IMR-90 (cell line): ENCODE results near the gene GNPTG. TPM values are rescaled to one million over a fixed set of nuclear protein-coding genes. Genes with fewer than 3 reads are reported as not detected.

Experiments used
- ATAC-seq: fragments of 200-7000 bp; cut with Tn5 transposase; 2 replicates; pipeline ENCODE4 v1.9.1; 2020; ENCODE audit warnings: low read depth, mild to moderate bottlenecking, moderate library complexity
- BruUV-seq: library from RNA; stranded (reverse); fragments of 400-500 nt; replicated peaks from 2 replicates; lab custom pipeline; 2021; lab: Mats Ljungman, UMichigan
- CTCF ChIA-PET: fragments of 300-600 bp; formaldehyde crosslinking; extraction: SDS; loops from one replicate; lab custom pipeline; 2021; ENCODE audit warnings: antibody characterized with exemption; lab: Yijun Ruan, JAX
- POLR2A ChIA-PET: fragments of 300-600 bp; sonication (Branson Sonifier 250); formaldehyde crosslinking; loops from one replicate; lab custom pipeline; 2022; ENCODE audit warnings: antibody characterized with exemption; ENCODE audit not compliant: unreplicated experiment; lab: Charles Lee
- DNase-seq: peaks from one replicate; pipeline ENCODE4 v3.0.0; 2013
- H2AFZ ChIP-seq: replicated peaks from 2 replicates; pipeline ENCODE3; 2013; ENCODE audit warnings: low read length, mild to moderate bottlenecking; ENCODE audit not compliant: poor library complexity
- H2AK5ac ChIP-seq: 2 replicates; pipeline ENCODE4 v1.6.1; 2013; ENCODE audit warnings: low read depth, low read length, inconsistent platforms
- H2AK9ac ChIP-seq: replicated peaks from 2 replicates; pipeline ENCODE3; 2013; ENCODE audit warnings: mild to moderate bottlenecking, low read depth, low read length, moderate library complexity; ENCODE audit not compliant: poor library complexity
- H2BK120ac ChIP-seq: 2 replicates; pipeline ENCODE4 v1.6.1; 2013; ENCODE audit warnings: low read depth, low read length, inconsistent platforms
- H2BK15ac ChIP-seq: 3 replicates; pipeline ENCODE4 v1.6.1; 2013; ENCODE audit warnings: low read depth, low read length, inconsistent platforms
- H2BK20ac ChIP-seq: 2 replicates; pipeline ENCODE4 v1.6.1; 2013; ENCODE audit warnings: low read depth, mild to moderate bottlenecking, inconsistent platforms, low read length, moderate library complexity
- H2BK5ac ChIP-seq: 2 replicates; pipeline ENCODE4 v1.6.1; 2013; ENCODE audit warnings: mild to moderate bottlenecking, low read depth, low read length, inconsistent platforms; ENCODE audit not compliant: poor library complexity, severe bottlenecking
- H3K14ac ChIP-seq: replicated peaks from 2 replicates; pipeline ENCODE4 v1.6.1; 2013; ENCODE audit warnings: low read depth, low read length, inconsistent platforms
- H3K18ac ChIP-seq: 2 replicates; pipeline ENCODE4 v1.6.1; 2013; ENCODE audit warnings: low read depth, low read length, control low read depth
- H3K23ac ChIP-seq: 2 replicates; pipeline ENCODE4 v1.6.1; 2013; ENCODE audit warnings: low read depth, low read length, inconsistent platforms
- H3K27ac ChIP-seq: 2 replicates; pipeline ENCODE4 v1.5.1; 2013; ENCODE audit warnings: mild to moderate bottlenecking, control low read depth, low read length; ENCODE audit not compliant: insufficient read depth
- H3K27me3 ChIP-seq: 2 replicates; pipeline ENCODE4 v1.6.1; 2013; ENCODE audit warnings: low read length; ENCODE audit not compliant: control insufficient read depth, insufficient read depth
- H3K36me3 ChIP-seq: 2 replicates; pipeline ENCODE4 v1.6.1; 2013; ENCODE audit warnings: low read length, mixed read lengths; ENCODE audit not compliant: control insufficient read depth, insufficient read depth
- H3K4ac ChIP-seq: 2 replicates; pipeline ENCODE4 v1.6.1; 2013; ENCODE audit warnings: low read depth, low read length, inconsistent platforms
- H3K4me1 ChIP-seq: 2 replicates; pipeline ENCODE4 v1.6.1; 2013; ENCODE audit warnings: low read length, mixed read lengths; ENCODE audit not compliant: control insufficient read depth, insufficient read depth
- H3K4me2 ChIP-seq: 2 replicates; pipeline ENCODE4 v1.6.1; 2013; ENCODE audit warnings: low read depth, mild to moderate bottlenecking, control low read depth, low read length, moderate library complexity
- H3K4me3 ChIP-seq: 2 replicates; pipeline ENCODE4 v1.5.1; 2013; ENCODE audit warnings: low read depth, mild to moderate bottlenecking, control low read depth, low read length, moderate library complexity; ENCODE audit not compliant: insufficient read depth
- H3K56ac ChIP-seq: 2 replicates; pipeline ENCODE4 v1.6.1; 2013; ENCODE audit warnings: low read length, inconsistent platforms; ENCODE audit not compliant: insufficient read depth; ENCODE audit errors: extremely low read depth
- H3K79me1 ChIP-seq, 2 experiments: 2 replicates each; pipeline ENCODE4 v1.6.1; 2013; ENCODE audit warnings: low read length in 2 of 2, inconsistent platforms in 1 of 2, low read depth in 1 of 2
- H3K9ac ChIP-seq: 2 replicates; pipeline ENCODE4 v1.6.1; 2013; ENCODE audit warnings: low read depth, low read length, control low read depth
- H3K9me1 ChIP-seq: 2 replicates; pipeline ENCODE4 v1.6.1; 2013; ENCODE audit warnings: low read length, inconsistent platforms; ENCODE audit not compliant: insufficient read depth
- H3K9me3 ChIP-seq: 2 replicates; pipeline ENCODE4 v1.6.1; 2013; ENCODE audit warnings: low read length; ENCODE audit not compliant: control insufficient read depth, insufficient read depth
- H4K20me1 ChIP-seq: 2 replicates; pipeline ENCODE4 v1.6.1; 2013; ENCODE audit warnings: low read length, inconsistent platforms; ENCODE audit not compliant: insufficient read depth
- H4K5ac ChIP-seq: 2 replicates; pipeline ENCODE4 v1.6.1; 2013; ENCODE audit warnings: mild to moderate bottlenecking, low read depth, low read length, control low read depth
- H4K8ac ChIP-seq, 2 experiments: 2 replicates each; pipeline ENCODE4 v1.6.1; 2013; ENCODE audit warnings: low read depth in 2 of 2, low read length in 2 of 2, control low read depth in 1 of 2, inconsistent platforms in 1 of 2
- H4K91ac ChIP-seq: 2 replicates; pipeline ENCODE4 v1.6.1; 2013; ENCODE audit warnings: low read depth, low read length, inconsistent platforms; ENCODE audit not compliant: insufficient read depth
- MAFK ChIP-seq: IDR thresholded peaks from 2 replicates; pipeline ENCODE4 v1.6.1; 2012; ENCODE audit warnings: low read depth, low read length, improper control_type of control experiment
- MAZ ChIP-seq: IDR thresholded peaks from 2 replicates; pipeline ENCODE4 v1.6.1; 2012; ENCODE audit warnings: low read depth, mild to moderate bottlenecking, low read length, improper control_type of control experiment, moderate library complexity, borderline replicate concordance
- POLR2A ChIP-seq: IDR thresholded peaks from 2 replicates; pipeline ENCODE4 v1.6.1; 2012; ENCODE audit warnings: mild to moderate bottlenecking, low read depth, low read length
- USF2 ChIP-seq: fragments of 150-350 bp; IDR thresholded peaks from 2 replicates; pipeline ENCODE4 v1.6.1; 2017; ENCODE audit warnings: mild to moderate bottlenecking, antibody characterized with exemption, low read length, low read depth
- WGBS, 2 experiments: methylation state at CpG; one replicate each; pipeline versions ENCODE4 v1.1.5 to v1.1.7; 2013; ENCODE audit warnings: missing lambda C conversion rate in 2 of 2; ENCODE audit not compliant: insufficient read length in 1 of 2; ENCODE audit errors: extremely low coverage in 2 of 2; 5-methylcytosine and 5-hydroxymethylcytosine counted together
- dilution Hi-C: fragments of 300-500 bp; cut with HindIII; formaldehyde crosslinking; loops from one replicate; pipeline ENCODE4 v1.14.3; 2018; ENCODE audit warnings: low sequenced_read_pairs; ENCODE audit not compliant: unreplicated experiment
- in situ Hi-C: fragments of 300-500 bp; cut with MboI; formaldehyde crosslinking; loops from 3 replicates; pipeline ENCODE4 v1.14.3; 2019; ENCODE audit warnings: low sequenced_read_pairs, inconsistent platforms, mixed read lengths
- intact Hi-C: fragments of 100-400 bp; cut with micrococcal nuclease; formaldehyde crosslinking; loops from 2 replicates; pipeline ENCODE4 v1.10.0; 2022
- polyA plus RNA-seq, 3 experiments: library from polyadenylated mRNA; depleted of rRNA; stranded (reverse); fragments of >200 nt; gene quantifications; 2 replicates each; pipeline ENCODE4 v1.2.3, GENCODE V29; 2012; ENCODE audit warnings: low replicate concordance in 1 of 3
- total RNA-seq: library from RNA; depleted of rRNA; stranded (reverse); fragments of >200 nt; gene quantifications from 2 replicates; pipeline ENCODE4 v1.2.3, GENCODE V29; 2012

The GNPTG gene
- total and polyA plus RNA-seq, 2 of the 4 experiments (the other 2 are of a cell fraction), result 14.9 to 70.8 TPM

DNA sequence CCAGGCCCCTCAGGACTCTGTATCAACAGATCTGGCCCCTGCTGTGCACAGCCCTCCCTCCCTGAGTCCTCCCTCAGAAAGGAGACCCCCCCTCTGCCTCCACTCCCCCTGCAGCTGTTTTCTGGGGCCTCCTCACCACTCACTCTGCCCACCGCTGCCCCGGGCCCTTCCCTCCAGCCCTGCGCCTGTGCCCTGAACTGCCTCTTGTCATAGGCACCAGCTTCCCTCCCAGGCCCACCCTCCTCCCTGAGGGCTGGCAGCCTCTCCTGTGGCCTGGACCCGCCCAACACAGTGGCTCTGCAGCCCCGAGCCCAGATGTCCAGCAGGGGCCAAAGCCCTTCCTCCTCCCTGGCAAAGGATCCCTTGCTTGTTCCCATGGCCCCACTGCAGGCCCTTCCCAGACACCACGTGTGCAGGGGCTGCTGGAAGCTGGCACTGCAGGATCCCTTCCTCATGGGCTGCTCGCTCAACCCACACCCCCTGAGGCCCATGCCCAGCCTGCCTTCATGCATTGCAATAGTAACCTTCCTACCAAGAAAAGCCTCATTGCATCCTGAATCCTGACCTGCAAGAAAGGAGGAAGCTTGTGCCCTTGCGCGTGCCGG lies 25.8 kb downstream of the GNPTG start:
- H3K56ac ChIP-seq, result no peak overlapping the region
- 0 out of 2 replicates have a peak, but pooled peaks cover 6% of the 10 kb centered on the region for H3K9me1 ChIP-seq
- H3K14ac ChIP-seq, result no peak overlapping the region
- ChIA-PET CTCF (no interaction called here), POLR2A (no interaction called here)
- H3K27ac ChIP-seq, result no peak overlapping the region
- no peaks in the 10 kb centered on the region; the same call in 1 of the 2 replicates for H4K20me1 ChIP-seq
- in situ Hi-C loops, result no loop called here
- H3K9ac ChIP-seq, result no peak overlapping the region
- intact Hi-C loops, result no loop called here
- H2BK20ac ChIP-seq, result no peak overlapping the region; the same call in 1 of the 2 replicates
- no peak overlapping the region for H3K23ac ChIP-seq
- no peaks in the 10 kb centered on the region for H3K9me3 ChIP-seq
- H3K79me1 ChIP-seq, result peaks cover 9 to 30% of the 10 kb centered on the region in 2 experiments
- peaks cover 19% of the 10 kb centered on the region for H3K36me3 ChIP-seq
- peak overlapping the region; percentile 66 for H2AK9ac ChIP-seq
- H3K18ac ChIP-seq, result no peak overlapping the region
- H2AK5ac ChIP-seq, result no peak overlapping the region
- no peak overlapping the region; the same call in 1 of the 2 replicates for H3K4ac ChIP-seq
- H3K27me3 ChIP-seq, result no peaks in the 10 kb centered on the region
- no peak overlapping the region for H3K4me3 ChIP-seq
- H2BK15ac ChIP-seq, result no peak overlapping the region
- TF ChIP-seq MAZ (no peak), MAFK (no peak), POLR2A (no peak), USF2 (no peak)
- peaks cover 11% of the 10 kb centered on the region for H3K4me1 ChIP-seq
- no peak overlapping the region for H2AFZ ChIP-seq
- 98% methylated on average over 7 of the region's 10 CpGs; no CpG with 5 or more reads in 1 of the 2 experiments for WGBS, 2 experiments
- no peak overlapping the region for H2BK120ac ChIP-seq
- H4K8ac ChIP-seq, result no peak overlapping the region
- dilution Hi-C loops, result no loop called here
- no peak overlapping the region for H3K4me2 ChIP-seq
- BruUV-seq, result no TSS peak
- H4K5ac ChIP-seq, result no peak overlapping the region
- ATAC-seq, result no peak
- H2BK5ac ChIP-seq, result no peak overlapping the region
- H4K91ac ChIP-seq, result no peak overlapping the region
- no peak for DNase-seq
